GM18511 (cell line): Measurements from ENCODE around the gene SARS1.
A peak's percentile ranks its signal among the peaks of the same experiment; 100 is the strongest.
"Not testable (repeated sequence)": the region's sequence is repeated elsewhere in the genome, so short reads cannot be mapped to it uniquely, and the experiment has no call there.

Experiments used
- ATAC-seq: cut with Tn5 transposase; IDR thresholded peaks from one replicate; pipeline ENCODE4 v1.9.1; 2021; ENCODE audit warnings: mild to moderate bottlenecking, moderate library complexity; ENCODE audit not compliant: unreplicated experiment

SARS1 gene

DNA sequence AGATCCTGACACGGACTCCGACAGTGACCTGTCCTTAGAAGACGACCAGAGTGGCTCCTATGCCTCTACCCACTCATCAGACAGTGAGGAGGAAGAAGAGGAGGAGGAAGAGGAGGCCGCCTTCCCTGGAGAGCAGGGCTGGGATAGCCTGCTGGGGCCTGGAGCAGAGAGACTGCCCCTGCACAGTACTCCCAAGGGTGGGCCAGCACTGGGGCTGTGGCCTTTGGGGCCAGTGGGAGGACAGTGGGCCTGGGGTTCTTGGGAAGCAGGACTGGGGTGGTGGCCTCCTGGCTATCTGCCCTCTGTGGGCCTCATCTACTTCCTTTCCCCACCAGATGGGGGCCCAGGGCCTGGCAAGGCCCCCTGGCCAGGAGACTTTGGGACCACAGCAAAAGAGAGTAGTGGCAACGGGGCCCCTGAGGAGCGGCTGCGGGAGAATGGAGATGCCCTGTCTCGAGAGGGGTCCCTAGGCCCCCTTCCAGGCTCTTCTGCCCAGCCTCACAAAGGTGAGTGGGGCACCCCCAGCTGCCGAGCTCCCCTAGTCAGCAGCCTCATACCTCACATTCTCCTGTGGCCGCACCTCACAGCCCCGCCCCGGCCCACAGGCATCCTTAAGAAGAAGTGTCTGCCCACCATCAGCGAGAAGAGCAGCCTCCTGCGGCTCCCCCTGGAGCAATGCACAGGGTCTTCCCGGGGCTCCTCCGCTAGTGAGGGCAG is 59.3 kb downstream of the SARS1 start:
- ATAC-seq = no peak

- ATAC-seq = no peak
Measured at GRCh38 chr1:109273570-109274288, 60.0 kb downstream of the SARS1 start.

- no peak for ATAC-seq
Measured at GRCh38 chr1:109274533-109275476, 61.1 kb downstream of the SARS1 start.

GRCh38 chr1:109275706-109276345 is 62.1 kb downstream of the SARS1 start:
- no peak for ATAC-seq

DNA sequence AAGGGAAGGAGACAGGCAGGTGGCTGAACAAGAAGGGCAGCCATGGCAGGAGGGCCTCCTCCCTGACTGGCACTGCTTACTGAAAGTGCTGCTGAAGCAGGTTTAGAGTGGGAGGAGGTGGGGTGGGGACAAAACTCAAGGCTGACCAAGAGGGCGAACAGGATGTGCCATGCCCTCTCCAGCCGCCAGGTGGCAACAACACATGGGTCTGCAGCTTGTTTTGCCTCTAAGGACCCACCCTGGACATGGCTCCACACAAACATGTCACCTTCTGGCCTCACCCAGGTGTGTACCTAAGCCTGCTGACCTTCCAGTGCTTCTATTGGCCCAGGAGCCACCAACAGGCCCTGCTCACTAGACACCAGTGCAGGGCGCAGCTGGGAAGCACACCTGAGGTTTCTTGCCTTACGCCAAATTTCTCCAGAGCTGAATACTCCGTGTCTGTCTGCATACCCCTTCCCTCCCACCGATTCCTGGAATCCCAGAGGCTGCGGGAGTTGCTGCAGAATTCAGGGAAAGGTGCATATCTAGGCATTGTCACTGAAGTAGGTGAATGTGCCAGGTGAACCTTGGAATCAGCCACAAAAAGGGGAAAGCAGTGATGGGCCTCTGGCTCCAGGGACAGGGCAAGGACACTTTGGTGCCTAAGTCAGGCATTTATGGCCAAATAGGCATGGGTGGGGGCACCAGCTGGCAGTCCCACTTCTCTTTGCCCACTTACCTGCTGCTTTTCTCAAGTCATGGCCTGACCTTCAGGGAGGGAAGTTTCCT is 63.9 kb downstream of the SARS1 start:
- ATAC-seq = peak; percentile 86

DNA sequence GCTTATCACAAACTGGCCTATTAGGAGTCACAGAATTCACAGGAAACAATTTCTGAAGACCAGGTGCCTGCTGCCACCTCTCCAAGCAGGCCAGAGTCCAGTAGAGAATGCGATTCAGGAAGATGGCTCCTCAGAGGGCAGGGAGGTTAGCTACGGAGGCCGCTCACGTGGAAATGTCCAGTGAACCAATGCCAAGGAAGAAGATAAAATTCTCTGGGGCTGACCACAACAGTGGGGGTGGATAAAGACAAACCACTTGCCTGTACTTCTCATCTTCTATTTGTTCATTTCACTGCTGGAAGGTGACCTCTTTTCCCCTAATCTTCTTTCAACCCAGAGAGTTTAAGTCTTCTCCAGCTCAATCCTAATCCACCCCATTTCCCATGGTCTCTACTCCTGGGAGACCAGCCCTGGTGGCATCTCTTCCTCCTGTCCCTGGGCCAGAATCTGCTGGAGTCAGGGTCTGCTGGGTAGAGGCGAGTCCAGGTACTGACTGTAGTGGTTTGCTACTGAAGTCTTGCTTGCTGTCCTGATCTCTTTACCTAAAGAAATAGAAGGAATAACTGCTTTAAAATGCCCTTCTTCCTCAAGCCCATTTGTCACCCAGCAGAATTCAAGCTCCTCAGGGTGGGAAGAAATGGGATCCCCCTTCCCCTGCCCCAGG is 66.0 kb downstream of the SARS1 start:
- no peak for ATAC-seq

GRCh38 chr1:109280862-109281261 is 67.1 kb downstream of the SARS1 start:
- no peak for ATAC-seq

DNA sequence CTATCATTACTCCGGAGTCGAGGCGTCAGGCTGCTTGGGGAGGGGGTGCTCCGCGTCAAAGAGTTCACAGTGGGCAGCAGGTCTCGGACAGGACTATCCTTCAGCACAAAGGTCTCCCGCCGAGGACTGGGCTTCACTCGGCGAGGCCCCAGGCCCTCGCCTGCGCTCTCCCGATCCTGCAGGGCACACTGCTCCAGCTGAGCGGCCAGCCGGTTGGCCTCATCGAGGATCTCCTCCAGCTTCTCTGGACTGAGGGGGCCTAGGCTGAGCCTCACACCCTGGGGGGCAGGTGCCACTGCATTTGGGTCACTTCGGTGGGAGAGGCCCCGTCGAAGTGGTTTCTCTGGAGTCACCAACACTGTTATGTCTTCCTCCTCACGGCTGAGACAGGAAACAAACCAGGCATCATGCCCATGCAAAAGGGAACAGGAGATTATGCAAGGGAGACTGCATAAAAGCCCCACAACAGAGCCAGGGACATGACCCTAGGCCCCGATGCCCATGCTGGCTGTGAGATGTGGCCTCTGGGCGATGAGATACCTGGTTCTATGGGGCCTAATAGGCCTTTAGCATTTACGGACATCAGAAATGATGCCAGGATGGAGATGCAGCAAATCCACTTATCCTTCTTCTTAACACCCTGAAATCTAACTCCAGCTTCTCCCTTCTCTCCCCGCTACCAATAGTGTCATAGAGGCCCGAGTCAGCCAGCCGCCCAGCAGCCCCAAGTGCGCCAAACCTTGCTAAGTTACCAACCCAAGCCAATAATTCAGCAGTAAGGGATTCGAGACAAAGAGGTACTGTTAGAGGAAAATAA is 68.2 kb downstream of the SARS1 start:
- no peak for ATAC-seq

DNA sequence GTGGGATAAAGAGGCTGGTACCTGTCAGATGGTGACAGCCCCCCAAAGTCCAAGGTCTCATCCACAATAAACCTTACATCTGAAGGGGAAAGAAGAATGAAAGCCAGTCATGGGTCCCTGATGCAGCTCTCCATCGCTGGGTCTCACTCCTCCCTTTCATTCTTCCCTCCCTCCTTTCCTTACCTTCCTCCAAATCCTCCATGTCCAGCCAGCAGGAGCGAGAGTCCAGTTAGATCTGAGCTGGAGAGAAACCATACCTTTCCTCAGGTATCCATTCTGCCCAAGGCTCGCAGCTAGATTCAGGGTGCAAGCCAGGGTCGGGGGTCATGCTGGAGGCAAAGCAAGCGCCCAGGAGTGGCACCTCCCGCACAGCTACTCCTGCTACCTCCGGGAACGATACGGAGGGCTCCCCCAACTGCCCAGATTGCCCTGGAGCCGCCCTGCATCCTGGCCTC is 68.8 kb downstream of the SARS1 start:
- ATAC-seq = no peak

DNA sequence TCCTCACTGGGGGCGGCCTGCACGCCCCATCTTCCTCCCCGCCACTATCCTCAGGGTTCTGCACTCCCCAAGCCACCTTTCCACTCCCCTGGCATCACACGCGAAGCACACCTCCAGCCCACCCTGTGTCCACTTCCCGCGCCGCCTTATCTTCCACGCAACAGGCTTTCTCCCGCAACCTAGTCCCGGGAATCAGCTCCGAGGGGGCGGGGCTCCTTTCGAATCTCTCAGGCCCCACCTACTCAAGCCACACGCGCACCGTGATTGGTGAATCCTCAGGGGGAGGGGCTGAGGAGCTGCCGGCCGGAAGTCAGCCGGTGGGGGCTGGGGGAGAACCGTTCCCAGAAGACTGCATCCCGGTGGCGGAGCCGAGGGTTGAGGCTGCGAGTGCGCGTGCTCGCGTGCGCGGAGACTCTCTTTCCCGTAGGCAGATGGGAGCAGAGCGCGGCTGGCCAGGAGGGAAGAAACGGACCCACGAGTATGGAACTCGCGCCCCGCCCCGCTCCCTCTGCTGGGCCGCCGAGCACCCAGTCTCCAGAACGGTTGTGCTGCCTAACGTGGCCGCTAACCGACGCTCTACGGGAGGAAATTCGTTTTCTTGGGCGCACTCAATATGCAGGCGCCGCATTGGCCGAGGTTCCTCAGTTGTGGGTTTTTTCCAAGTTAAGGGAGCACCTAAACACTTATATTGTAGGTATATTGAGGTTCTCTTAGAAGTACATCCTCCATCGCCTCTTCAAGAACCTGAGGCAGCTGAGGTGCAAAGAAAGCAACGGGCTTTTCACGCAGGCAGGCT is 69.4 kb downstream of the SARS1 start, which contains the start of gene PSRC1:
PSRC1 (minus strand) TSS at position 194 of the 796 bp plus-strand sequence.
- peak; percentile 97 for ATAC-seq

DNA sequence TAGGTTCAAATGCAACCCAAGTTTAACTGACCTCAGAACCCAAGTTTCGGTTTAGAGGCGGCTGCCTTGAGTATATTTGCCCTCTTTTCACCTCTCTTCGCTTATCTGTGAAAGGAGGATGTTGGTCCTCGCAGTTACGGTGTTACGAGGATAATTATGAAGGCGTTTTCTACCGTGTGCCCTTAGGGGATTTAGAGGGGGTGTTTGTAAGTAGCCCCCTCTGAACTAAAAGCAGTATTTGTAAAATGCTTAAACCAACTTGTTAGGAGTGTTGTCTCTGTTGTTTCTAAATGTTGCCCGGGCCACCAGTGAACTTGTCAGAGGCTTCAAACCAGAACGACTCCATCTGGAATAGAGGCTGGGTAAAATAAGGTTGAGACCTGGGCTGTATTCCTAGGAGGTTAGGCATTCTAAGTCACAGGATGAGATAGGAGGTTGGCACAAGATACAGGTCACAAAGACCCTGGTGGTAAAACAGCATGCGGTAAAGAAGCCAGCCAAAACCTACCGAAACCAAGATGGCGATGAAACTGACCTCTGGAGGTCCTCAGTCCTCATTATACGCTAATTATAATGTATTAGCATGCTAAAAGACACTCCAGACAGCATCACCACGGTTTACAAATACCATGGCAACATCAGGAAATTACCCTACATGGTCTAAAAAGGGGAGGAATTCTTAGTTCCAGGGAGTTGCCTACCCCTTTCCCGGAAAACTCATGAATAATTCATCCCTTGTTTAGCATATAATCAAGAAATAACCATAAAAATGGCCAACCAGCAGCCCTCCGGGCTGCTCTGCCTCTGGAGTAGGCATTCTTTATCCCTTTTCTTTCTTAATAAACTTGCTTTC is 70.3 kb downstream of the SARS1 start:
- no peak for ATAC-seq

GRCh38 chr1:109286762-109287161 is 73.0 kb downstream of the SARS1 start:
- ATAC-seq = not testable (repeated sequence)
